Measurements from ENCODE around the gene SDF2L1.
A peak's percentile ranks its signal among the peaks of the same experiment; 100 is the strongest.
"Not testable (repeated sequence)": the region's sequence is repeated elsewhere in the genome, so short reads cannot be mapped to it uniquely, and the experiment has no call there.

The SDF2L1 gene

DNA sequence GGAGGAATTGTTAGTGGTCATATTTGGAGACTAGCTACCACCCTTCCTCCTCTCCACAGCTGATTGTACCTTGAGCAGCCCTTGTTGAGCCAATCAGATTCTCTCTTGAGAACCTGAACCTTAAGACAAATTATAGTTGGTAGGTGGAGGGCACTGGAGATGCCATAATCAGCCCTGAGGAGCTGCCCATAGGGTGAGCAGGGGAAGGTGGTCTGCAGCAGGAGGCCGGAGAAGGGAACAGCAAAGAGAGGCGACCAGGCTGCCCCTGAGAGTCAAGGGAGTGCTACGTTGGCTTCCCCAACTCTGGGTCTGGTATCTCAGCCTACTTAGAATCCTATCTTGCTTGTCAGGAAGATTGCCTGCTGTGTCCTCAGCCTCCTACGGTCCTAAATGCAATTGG lies 2.7 kb upstream of the SDF2L1 start:
- Histone ChIP-seq H3K27ac (no peak overlapping the region), H3K36me3 (ENCODE audit: insufficient read depth, low read length) (no peaks in the 10 kb centered on the region), H3K9me3 (ENCODE audit: low read depth, low read length) (no peaks in the 10 kb centered on the region), H3K9ac (ENCODE audit: insufficient read length) (no peak overlapping the region), H3K4me3 (no peak overlapping the region)
- no peak for TF ChIP-seq EZH2 (IDR thresholded peaks at IDR 0.05)
- TF ChIP-seq POLR2AphosphoS5 (IDR thresholded peaks at IDR 0.05; ENCODE audit: borderline replicate concordance, low read depth, low read length) = no peak
- no peak for TF ChIP-seq FOXP2 (optimal IDR thresholded peaks at IDR 0.05; ENCODE audit: control extremely low read depth, extremely low read length, insufficient read depth)
- DNase-seq (ENCODE audit: low read depth, low spot score) = no peak

DNA sequence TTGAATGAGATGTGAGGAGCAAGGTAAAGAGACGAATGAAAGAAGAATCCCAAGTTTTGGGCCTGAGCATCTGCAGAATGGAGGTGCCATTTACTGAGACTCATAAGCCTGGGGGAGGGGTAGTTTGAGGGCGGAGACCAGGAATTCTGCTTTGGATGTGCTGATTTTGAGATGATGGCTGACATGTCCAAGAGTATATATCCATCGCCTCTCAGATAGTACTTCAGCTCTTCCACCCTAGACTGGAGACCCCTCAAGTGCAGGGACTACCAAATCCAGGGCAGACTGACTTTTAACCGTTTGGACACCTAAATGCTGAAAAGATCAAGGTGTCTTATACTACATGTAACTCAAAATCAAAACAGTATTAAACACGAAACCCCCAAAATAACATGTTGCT lies 1.3 kb upstream of the SDF2L1 start:
- no peak overlapping the region for H3K4me3 ChIP-seq
- no peak for TF ChIP-seq FOXP2 (optimal IDR thresholded peaks at IDR 0.05; ENCODE audit: control extremely low read depth, extremely low read length, insufficient read depth)
- no peak for TF ChIP-seq EZH2 (IDR thresholded peaks at IDR 0.05)
- TF ChIP-seq POLR2AphosphoS5 (IDR thresholded peaks at IDR 0.05; ENCODE audit: borderline replicate concordance, low read depth, low read length) = no peak
- no peaks in the 10 kb centered on the region for H3K9me3 ChIP-seq (ENCODE audit: low read depth, low read length)
- no peak for DNase-seq (ENCODE audit: low read depth, low spot score)
- no peak overlapping the region for H3K27ac ChIP-seq
- H3K36me3 ChIP-seq (ENCODE audit: insufficient read depth, low read length) = no peaks in the 10 kb centered on the region
- H3K9ac ChIP-seq (ENCODE audit: insufficient read length) = no peak overlapping the region

DNA sequence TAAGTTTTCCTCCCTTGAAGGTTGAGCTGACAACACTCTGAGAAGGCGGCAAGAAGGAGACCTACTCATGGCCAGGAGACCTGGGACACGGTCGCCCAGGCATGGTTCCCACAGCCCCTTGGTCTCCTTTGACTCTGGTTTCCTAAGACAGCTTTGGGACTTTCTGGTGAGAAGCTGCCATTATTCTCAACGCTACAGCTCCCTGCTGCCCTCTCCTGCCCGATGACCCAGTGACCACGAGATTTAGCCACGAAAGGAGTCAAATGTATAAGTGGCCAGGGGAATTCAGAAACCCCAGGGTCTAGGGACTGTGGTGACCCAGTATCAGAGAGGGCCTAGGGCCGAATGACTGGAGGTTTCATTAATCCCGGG lies 699 bp upstream of the SDF2L1 start:
- H3K4me3 ChIP-seq = peak overlapping the region; percentile 83
- no peak overlapping the region for H3K27ac ChIP-seq
- H3K9me3 ChIP-seq (ENCODE audit: low read depth, low read length) = no peaks in the 10 kb centered on the region
- no peaks in the 10 kb centered on the region for H3K36me3 ChIP-seq (ENCODE audit: insufficient read depth, low read length)
- DNase-seq (ENCODE audit: low read depth, low spot score) = no peak
- TF ChIP-seq POLR2AphosphoS5 (IDR thresholded peaks at IDR 0.05; ENCODE audit: borderline replicate concordance, low read depth, low read length) (no peak), FOXP2 (optimal IDR thresholded peaks at IDR 0.05; ENCODE audit: control extremely low read depth, extremely low read length, insufficient read depth) (no peak), EZH2 (IDR thresholded peaks at IDR 0.05) (no peak)
- H3K9ac ChIP-seq (ENCODE audit: insufficient read length) = peak overlapping the region; percentile 41

DNA sequence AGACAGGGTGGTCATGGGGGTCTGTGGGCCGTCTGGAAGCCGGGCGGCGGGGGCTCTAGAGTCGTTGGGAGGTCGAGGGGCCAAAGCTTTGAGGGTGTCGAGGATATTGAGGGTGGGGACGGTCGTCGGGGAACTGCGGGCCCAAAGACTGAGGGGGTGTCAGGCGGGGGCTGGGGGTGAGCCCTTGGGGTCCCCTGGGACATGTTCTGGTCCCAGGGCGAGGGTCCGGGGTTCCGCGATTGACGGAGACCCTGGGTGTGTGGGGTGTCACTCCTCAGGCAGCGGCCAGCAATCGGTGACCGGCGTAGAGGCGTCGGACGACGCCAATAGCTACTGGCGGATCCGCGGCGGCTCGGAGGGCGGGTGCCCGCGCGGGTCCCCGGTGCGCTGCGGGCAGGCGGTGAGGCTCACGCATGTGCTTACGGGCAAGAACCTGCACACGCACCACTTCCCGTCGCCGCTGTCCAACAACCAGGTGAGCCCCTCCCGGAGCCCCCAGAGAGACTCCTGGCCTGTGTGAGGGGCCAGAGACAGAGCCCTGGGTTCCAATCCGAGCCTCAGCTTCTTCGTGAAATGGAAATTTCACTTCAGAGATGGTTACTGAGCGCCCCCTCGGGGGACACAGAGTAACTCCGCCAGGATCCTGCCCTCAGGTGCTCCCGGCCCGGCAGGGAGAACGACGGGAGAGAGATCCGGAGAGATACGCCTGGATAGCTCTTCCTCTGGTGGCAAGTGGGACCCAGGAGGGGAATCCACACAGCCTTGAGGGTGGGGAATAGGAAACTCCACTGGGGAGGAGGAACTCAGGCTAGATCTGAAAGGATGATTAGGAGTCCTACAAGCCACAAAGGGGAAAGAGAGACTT lies 714 bp downstream of the SDF2L1 start:
- DNase-seq (ENCODE audit: low read depth, low spot score) = no peak
- no peak overlapping the region for H3K27ac ChIP-seq
- H3K9me3 ChIP-seq (ENCODE audit: low read depth, low read length) = no peaks in the 10 kb centered on the region
- no peaks in the 10 kb centered on the region for H3K36me3 ChIP-seq (ENCODE audit: insufficient read depth, low read length)
- TF ChIP-seq FOXP2 (optimal IDR thresholded peaks at IDR 0.05; ENCODE audit: control extremely low read depth, extremely low read length, insufficient read depth) (no peak), POLR2AphosphoS5 (IDR thresholded peaks at IDR 0.05; ENCODE audit: borderline replicate concordance, low read depth, low read length) (no peak), EZH2 (IDR thresholded peaks at IDR 0.05) (no peak)
- H3K9ac ChIP-seq (ENCODE audit: insufficient read length) = peak overlapping the region; percentile 48
- H3K4me3 ChIP-seq = peak overlapping the region; percentile 83

DNA sequence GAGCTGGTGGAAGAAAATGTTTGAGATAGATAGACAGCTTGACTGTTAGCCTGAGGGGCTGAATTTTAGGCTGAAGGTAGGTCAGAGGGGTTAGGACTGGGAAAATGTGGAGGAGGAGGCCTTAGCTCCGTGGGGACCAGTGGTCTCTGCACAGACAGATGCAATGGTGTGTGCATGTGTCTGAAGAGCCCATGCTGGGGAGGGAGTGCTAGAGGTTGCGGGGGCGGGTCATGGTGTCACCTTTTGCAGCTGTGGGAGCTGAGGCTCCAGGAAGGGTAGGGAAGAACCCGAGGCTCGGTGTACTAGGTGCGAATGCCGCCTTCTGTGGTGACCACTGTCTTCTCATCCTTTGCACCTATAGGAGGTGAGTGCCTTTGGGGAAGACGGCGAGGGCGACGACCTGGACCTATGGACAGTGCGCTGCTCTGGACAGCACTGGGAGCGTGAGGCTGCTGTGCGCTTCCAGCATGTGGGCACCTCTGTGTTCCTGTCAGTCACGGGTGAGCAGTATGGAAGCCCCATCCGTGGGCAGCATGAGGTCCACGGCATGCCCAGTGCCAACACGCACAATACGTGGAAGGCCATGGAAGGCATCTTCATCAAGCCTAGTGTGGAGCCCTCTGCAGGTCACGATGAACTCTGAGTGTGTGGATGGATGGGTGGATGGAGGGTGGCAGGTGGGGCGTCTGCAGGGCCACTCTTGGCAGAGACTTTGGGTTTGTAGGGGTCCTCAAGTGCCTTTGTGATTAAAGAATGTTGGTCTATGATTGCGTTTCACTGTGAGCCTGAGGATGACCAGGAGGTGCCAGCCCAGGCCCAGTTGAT lies 1.6 kb downstream of the SDF2L1 start:
- peak overlapping the region; percentile 83 for H3K4me3 ChIP-seq
- H3K27ac ChIP-seq = no peak overlapping the region
- no peak for DNase-seq (ENCODE audit: low read depth, low spot score)
- no peak for TF ChIP-seq FOXP2 (optimal IDR thresholded peaks at IDR 0.05; ENCODE audit: control extremely low read depth, extremely low read length, insufficient read depth)
- no peak for TF ChIP-seq EZH2 (IDR thresholded peaks at IDR 0.05)
- no peak for TF ChIP-seq POLR2AphosphoS5 (IDR thresholded peaks at IDR 0.05; ENCODE audit: borderline replicate concordance, low read depth, low read length)
- no peak overlapping the region for H3K9ac ChIP-seq (ENCODE audit: insufficient read length)
- no peaks in the 10 kb centered on the region for H3K9me3 ChIP-seq (ENCODE audit: low read depth, low read length)
- no peaks in the 10 kb centered on the region for H3K36me3 ChIP-seq (ENCODE audit: insufficient read depth, low read length)

DNA sequence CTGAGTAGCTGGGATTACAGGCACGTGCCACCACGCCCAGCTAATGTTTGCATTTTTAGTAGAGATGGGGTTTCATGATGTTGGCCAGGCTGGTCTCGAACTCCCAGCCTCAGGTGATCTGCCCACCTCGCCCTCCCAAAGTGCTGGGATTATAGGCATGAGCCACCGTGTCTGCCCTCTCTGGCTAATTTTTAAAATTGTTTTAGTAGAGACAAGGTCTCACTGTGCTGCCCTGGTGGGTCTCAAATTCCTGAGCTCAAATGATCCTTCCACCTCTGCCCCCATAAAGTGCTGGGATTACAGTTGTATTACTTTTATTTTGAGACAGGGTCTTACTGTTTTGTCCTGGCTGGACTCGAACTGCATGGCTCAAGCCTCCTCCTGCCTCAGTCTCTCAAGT lies 3.4 kb downstream of the SDF2L1 start:
- not testable (repeated sequence) for H3K27ac ChIP-seq; H3K9ac ChIP-seq (ENCODE audit: insufficient read length); H3K4me3 ChIP-seq; H3K36me3 ChIP-seq (ENCODE audit: insufficient read depth, low read length); DNase-seq (ENCODE audit: low read depth, low spot score); H3K9me3 ChIP-seq (ENCODE audit: low read depth, low read length)

DNA sequence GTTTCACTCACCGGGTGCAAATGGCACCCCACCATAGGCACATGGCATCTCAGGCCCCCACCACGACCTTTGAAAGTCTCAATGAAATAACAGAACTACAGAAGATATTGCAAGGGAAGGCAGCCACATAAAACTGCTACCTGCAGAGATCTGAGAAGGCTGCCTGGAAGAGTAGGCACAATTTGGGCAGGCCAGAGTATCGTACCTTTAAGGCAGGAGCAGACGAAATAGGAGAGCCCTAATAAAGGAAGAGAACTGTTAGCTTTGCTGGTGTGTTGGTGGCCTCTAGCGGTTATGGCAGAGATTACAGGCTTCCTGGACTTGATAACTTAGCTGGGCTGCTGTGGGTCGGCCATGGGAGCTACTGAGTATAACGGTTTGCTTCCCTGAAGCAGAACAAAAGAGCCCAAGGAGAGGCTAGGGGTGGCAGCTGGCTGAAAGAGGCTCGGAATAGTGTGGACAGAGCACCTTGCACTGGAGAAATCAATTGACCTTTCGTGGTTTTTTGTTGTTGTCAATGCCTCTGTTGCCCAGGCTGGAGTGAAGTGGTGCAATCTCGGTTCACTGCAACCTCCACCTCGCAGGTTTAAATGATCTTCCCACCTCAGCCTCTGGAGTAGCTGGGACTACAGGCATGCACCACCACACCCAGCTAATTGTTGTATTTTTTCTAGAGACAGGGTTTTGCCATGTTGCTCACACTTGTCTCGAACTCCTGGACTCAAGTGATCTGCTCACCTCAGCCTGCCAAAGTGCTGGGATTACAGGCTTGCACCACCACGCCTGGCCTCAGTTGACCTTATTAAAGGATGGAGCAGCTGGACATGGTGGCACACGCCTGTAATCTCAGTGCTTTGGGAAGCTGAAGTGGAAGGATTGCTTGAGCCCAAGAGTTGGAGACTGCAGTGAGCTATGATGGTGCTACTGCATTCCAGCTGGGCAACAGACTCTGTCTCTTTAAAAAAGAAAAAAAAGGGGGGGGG lies 4.8 kb downstream of the SDF2L1 start:
- TF ChIP-seq POLR2AphosphoS5 (IDR thresholded peaks at IDR 0.05; ENCODE audit: borderline replicate concordance, low read depth, low read length) (no peak), FOXP2 (optimal IDR thresholded peaks at IDR 0.05; ENCODE audit: control extremely low read depth, extremely low read length, insufficient read depth) (no peak), EZH2 (IDR thresholded peaks at IDR 0.05) (no peak)
- no peak overlapping the region for H3K27ac ChIP-seq
- no peaks in the 10 kb centered on the region for H3K36me3 ChIP-seq (ENCODE audit: insufficient read depth, low read length)
- no peaks in the 10 kb centered on the region for H3K9me3 ChIP-seq (ENCODE audit: low read depth, low read length)
- no peak overlapping the region for H3K9ac ChIP-seq (ENCODE audit: insufficient read length)
- H3K4me3 ChIP-seq = no peak overlapping the region
- no peak for DNase-seq (ENCODE audit: low read depth, low spot score)

DNA sequence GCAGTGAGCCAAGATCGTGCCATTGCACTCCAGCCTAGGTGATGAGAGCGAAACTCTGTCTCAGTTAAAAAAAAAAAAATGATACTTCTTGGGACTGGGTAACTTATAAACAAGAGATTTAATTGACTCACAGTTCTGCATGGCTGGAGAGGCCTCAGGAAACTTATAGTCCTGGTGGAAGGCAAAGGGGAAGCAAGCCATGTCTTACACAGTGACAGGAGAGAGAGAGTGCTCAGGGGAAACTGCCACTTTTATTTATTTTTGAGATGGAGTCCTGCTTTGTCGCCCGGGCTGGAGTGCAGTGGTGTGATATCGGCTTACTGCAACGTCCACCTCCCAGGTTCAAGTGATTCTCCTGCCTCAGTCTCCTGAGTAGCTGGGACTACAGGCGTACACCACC lies 8.2 kb downstream of the SDF2L1 start:
- Histone ChIP-seq H3K9me3 (ENCODE audit: low read depth, low read length) (no peaks in the 10 kb centered on the region), H3K4me3 (no peak overlapping the region), H3K36me3 (ENCODE audit: insufficient read depth, low read length) (peaks cover 3% of the 10 kb centered on the region; the same call in 1 of the 2 replicates), H3K9ac (ENCODE audit: insufficient read length) (no peak overlapping the region), H3K27ac (no peak overlapping the region)
- no peak for TF ChIP-seq FOXP2 (optimal IDR thresholded peaks at IDR 0.05; ENCODE audit: control extremely low read depth, extremely low read length, insufficient read depth)
- TF ChIP-seq EZH2 (IDR thresholded peaks at IDR 0.05) = no peak
- TF ChIP-seq POLR2AphosphoS5 (IDR thresholded peaks at IDR 0.05; ENCODE audit: borderline replicate concordance, low read depth, low read length) = no peak
- no peak for DNase-seq (ENCODE audit: low read depth, low spot score)
